Raji (cell line): Measurements from ENCODE around the gene GDPD5.

ENCODE experiments used
- POLR2A ChIP-seq: IDR thresholded peaks from 2 replicates; pipeline ENCODE4 v1.6.1; 2011; ENCODE audit warnings: low read depth, low read length, control low read depth; ENCODE audit not compliant: insufficient read depth

The GDPD5 gene

DNA sequence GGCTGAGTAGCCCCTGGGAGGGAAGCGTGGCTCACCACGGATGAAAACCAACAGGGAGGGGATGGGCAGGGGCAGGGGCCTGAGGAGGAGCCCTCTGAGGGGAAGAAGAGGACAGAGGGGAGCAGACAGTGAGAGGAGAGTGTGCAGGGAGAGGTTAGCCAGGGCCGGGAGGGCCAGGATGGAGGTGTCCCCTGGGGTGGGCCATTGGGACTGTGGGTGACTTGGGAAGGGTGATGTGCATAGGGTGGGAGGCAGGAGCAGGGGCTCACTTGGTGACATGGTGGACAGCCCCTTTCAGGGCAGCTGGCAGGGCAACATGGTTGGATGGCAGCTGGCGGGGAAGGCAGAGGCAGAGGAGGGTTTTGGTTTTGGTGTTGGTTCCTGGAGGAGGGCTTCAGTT is 5.6 kb upstream of the GDPD5 start:
- no peak for TF ChIP-seq POLR2A

DNA sequence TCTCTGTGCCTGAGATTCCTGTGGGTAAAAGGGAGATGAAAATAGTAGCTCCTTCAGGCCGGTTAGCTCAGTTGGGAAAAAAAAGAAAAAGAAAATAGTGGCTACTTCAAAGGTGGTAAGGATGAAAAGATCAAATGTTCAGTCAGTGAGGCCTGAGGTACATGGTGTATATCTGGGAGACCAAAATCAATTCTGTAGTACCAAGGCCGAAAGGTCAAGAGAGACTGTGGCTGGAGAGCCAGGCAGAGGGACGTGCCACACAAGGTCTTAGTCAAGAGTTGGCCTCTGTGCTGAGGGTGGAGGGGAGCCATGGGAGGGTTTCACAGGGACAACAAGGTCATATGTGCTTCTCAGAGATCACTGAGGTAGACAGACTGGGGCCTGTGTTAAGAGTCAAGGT is 4.8 kb upstream of the GDPD5 start:
- no peak for TF ChIP-seq POLR2A

- no peak for TF ChIP-seq POLR2A
These were observed 2.4 kb upstream of the GDPD5 start for GRCh38 chr11:75527938-75528735.

DNA sequence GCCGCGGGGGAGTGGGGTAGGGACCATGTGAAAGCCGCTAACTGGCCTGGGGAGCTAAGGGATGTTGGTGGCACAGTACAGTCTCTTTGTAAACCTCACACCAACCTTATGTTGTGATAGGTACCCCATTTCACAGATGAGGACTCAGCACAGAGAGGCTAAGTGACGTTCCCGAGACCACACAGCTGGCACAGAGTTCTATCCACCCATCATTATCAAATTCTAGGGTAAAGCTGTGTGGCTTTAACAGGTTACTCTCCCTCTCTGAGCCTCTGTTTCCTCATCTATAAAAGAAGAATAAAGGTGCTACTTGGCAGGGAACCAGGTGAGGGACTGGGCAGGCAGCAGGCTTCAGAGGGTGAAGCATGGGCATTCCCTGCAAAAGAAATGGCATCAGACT is 1.4 kb upstream of the GDPD5 start:
- no peak for TF ChIP-seq POLR2A

GRCh38 chr11:75526192-75526541 is 426 bp upstream of the GDPD5 start:
- TF ChIP-seq POLR2A: no peak

GRCh38 chr11:75524665-75525432 is 892 bp downstream of the GDPD5 start:
- no peak for TF ChIP-seq POLR2A

DNA sequence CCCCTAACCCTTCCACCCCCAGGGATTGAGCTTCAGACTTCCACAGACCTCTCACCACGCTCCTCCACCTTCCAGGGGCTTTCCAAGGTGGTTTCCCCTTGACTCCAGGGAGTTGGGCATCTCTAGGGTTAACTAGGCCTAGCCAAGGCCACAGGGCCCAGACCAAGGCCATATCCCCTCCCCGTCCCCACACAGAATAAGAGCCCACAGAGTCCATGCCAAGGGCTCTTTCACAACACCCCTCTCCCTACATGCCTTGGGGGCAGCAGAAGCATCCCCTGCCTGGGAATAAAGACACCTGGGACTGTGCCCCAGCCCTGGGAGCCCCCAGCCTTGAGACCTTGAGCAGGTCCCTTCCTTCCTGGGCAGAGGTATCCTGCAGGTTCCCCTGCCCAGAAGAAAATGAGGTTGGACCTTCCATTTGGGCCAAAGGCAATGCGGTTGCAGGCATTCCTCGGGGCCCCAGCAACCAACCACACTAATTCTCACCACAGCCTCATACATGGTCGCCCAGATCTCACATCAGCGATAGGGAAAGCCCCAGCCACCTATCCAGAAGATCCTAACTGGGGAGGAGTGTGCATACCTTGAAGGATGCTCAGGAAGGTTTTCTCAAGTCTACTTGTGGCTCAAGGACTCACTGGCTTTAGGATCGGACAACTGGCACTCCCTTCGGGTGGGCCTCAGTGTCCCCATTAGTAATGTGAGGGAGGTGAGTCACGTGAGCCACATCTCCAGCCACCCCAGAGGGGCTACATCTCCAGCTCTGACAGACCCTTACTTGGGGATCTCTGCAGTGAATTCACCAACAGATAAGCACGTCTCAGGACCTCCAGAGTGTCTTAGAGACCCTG is 1.7 kb downstream of the GDPD5 start:
- 0 out of 2 replicates have a peak, but pooled peaks have one; percentile 14 for TF ChIP-seq POLR2A

GRCh38 chr11:75523189-75523588 is 2.6 kb downstream of the GDPD5 start:
- TF ChIP-seq POLR2A: no peak

- TF ChIP-seq POLR2A: no peak
These were observed 3.3 kb downstream of the GDPD5 start for GRCh38 chr11:75522286-75523044.

DNA sequence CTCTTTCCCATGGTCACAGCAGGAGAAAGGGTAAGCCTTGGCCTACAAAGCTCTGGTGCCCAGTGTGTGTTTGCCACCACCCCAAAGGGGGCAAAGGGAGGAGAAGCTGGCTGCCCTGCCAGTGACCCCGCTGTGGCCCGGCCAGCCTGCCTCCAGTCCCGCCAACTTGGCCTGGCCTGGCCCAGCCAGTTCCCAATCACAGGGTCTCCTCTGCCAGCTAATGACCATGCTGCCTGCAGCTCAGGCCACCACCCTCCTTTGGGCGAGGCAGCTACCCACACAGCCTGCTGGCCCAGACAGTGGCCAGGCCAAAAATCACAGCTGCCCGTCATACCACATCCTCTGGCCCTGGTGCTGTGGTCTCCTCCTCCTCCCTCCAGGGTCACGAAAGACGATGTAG is 5.1 kb downstream of the GDPD5 start:
- no peak for TF ChIP-seq POLR2A

- no peak for TF ChIP-seq POLR2A
These were observed 6.7 kb downstream of the GDPD5 start for GRCh38 chr11:75518771-75519653.

- TF ChIP-seq POLR2A: no peak
These were observed 7.6 kb downstream of the GDPD5 start for GRCh38 chr11:75518204-75518549.

GRCh38 chr11:75516886-75517285 is 8.9 kb downstream of the GDPD5 start:
- no peak for TF ChIP-seq POLR2A

DNA sequence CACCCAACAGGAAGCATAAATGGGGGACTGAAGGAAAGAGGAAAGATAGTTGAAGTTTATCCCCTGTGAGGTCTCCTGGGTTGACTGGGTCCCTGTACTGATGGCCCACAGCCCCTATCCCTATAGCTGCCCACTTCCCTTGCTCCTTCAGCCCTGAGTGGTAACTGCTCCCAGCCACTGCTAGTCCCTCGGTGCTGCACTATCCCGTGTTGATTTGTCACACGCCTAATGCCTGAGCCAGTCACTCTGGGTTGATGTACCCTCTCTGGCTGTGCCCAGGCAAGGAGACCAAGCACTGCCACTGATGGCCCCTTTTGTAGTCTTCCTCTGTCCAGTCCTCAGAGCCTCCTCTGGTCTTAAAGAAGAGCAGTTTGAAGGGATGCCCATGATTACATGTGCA is 9.6 kb downstream of the GDPD5 start:
- no peak for TF ChIP-seq POLR2A
